HG03565 (cell line): ENCODE data around the gene XXYLT1.

ENCODE experiments used
- ATAC-seq: cut with Tn5 transposase; IDR thresholded peaks from one replicate; pipeline ENCODE4 v1.9.1; 2021; ENCODE audit warnings: mild to moderate bottlenecking, moderate library complexity; ENCODE audit not compliant: unreplicated experiment

The XXYLT1 gene

DNA sequence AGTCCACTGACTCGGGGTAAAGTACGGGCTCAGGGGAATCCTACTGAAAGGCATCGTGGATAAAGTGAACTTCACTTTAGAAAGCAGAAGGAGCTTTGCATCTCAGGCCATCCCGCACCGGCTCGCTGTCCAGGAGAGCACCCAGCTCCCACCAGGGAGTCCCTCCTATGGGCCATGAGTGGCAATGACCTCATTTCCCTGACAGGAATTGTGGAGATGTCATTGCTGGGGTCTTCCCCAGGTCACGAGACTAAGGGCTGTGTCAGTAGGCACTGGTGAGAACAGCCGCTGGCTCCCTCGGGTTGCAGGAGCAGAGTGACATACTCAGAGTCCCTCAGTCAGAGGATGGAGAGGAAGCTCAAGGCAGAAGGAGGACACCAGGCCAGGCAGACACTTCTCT lies 97.3 kb downstream of the XXYLT1 start:
- ATAC-seq: no peak

DNA sequence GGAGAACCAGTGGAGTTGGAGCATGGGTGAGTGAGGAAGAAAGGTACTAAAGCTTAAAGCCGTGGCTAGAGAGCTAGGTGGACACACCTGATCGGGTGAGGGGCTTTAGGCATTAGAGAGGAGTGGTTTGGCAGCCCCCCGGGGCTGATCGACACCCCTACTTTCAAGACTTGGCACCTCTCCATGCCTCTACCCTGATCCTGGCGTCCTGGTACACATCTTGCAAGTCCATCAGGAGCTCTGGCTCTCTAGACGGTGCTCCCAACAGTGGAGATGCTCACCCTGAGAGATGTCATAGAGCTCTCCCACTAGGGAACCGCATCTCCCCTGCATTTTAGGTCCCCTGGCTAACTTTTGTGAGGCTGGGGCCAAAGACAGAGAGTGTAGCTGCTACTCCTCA lies 98.1 kb downstream of the XXYLT1 start:
- no peak for ATAC-seq

DNA sequence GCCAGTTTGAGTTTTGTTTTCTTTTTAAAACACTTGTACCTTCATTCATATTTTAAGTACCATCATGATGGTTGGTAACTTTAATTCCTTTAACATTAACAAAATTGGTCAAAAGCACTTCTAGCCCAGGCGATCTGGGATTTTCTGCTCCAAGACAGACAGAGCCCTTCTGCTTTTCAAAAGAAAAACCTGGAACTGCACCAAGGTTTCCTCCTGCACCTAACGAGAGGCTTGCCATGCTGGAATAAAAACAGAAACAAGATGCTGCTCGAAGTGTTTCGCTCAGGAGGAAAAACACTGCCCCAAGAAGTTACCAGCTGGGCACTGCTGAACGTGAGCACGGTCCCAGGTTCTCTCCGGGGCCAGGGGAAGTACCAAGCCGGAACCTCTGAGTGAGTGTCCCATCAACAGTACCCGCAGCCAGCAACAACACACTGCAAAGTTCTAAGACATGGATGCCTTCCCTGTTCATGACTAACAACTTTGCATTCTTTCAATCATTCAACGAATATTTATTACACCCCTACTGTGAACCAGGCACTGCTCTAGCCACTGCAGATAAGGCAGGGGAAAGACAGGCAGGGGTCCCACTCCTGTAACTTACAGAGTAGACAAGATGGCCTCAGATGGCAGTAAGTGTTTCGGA lies 98.8 kb downstream of the XXYLT1 start:
- no peak for ATAC-seq

DNA sequence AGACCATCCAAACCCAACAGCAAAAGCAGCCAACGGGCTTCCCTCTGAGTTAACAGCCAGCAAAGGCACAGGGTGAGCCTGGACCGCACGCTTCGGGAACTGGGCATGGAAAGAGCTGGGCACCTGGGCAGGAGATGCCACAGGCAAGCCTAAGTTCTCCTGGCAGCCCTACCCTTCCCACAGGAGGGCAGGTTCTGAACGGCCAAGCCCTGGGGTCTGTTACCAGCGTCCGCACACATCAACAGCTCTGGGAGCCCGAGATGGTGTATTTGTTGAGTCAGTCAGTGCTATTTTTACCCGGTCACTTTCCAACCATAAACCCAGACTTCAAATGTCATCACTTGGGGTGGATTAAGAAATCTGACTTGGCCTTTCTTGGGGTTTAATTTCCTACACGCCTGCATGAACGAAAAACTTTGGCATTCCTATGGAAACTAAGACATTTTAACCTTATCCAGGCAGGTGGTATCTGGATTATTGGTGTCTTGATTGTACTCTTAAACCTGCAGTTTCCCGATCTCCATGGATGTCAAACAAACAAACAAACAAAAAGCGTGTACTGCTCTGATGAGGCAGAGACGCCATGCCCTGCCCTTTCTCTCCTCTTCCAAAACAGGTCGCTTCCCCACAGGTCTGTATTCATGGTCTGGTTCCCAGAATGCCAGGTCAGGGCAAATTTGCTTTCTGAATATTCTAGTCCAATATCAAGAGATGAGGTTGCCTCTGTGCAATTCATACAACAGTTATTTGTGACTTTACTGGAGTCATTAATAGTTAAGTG lies 99.7 kb downstream of the XXYLT1 start:
- no peak for ATAC-seq

DNA sequence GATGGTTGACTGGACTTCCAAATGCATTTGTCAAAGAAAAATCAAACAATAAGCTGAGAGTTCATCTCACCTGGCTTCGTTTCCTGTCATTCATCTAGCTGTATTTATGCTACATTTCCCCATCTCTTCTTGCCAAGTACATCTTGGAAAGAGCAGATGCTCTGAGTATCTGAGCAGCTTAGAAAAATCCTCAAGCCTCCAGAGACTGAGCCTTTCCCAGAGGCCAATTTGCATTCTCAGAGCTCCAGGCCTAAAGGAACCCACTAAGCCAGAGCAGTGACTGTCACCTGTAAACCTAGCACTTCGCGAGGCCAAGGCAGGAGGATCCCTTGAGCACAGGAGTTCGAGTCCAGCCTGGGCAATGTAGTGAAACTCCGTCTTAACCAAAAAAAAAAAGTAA lies 100.5 kb downstream of the XXYLT1 start:
- no peak for ATAC-seq

DNA sequence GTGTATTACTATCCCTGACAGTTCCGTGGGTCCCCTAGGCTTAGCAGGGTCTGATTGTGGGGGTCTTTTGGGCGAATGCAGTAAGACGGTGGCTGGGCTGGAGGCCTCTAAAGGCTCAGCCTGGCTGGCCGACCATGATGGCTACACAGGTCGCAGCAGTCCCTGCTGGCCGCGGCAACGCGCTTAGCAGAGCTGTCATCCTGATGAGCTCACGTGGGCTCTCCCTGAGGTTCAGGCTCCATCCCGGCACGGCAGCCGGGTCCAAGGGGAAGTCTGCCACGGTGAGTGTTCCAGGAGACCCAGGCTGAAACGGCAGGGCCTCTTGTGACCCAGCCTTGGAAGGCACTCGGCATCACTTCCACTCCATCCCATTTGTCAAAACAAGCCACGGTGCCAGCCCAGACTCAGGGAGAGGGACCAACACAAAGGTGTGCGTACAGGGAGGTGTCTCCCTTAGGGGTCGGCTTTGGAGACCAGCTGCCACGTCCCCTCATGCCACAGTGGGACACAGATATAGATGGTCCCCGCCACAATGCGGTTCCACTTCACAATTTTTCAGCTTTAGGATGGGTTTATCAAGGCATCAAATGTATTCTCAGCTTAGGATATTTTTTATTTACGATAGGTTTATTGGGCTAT lies 101.8 kb downstream of the XXYLT1 start:
- no peak for ATAC-seq

DNA sequence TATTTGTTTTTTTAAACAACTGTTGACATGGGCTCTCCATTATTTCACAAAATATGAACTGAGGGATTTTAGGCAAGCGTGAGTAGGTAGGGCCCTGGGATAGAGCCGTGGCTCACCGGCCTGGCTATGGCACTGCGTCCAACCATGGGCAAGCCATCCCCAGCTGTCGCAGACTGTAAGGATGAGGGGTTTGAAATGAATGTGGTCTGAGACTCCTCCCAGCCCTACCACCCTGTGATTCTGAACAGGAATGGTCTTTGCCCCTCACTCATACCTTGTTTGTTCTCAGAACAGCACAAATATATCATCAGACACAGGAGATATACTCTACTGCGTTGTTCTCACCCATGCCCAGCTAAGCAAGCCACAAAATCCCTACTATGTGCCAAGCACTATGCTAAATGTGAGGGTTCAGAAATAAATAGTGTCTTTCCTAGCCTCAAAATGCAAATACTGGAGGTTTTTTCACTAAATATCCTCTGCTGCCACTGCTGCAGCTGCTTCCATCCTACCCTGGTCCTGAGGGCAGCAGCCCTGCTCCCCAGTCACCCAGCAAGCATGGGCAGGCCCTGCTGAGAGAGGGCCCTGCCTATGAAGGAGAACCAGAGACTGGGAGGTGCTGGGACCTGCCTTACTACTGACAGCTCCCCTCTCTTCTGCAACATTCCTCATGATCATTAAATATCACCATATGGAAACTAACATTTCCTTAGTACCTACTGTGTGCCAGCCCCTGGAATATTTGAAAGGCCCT lies 102.8 kb downstream of the XXYLT1 start:
- no peak for ATAC-seq

DNA sequence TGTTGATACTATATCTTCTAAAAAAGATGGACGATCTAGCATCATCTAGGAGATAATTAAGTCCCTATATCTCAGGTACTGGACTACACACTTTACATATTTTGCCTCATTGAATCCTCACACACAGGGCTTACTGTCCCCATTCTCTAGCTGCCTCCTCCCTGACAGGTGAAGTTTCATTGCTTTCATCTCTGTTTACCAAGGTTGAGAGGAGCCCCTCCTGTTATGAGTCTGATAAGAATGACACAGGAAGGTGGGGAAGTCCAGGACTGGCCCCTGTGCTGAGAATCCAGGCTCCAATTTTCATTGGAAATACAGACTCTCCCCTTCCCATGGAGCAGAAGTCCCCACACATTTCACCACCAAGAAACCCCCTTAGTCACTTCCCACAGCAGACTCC lies 105.2 kb downstream of the XXYLT1 start:
- no peak for ATAC-seq

DNA sequence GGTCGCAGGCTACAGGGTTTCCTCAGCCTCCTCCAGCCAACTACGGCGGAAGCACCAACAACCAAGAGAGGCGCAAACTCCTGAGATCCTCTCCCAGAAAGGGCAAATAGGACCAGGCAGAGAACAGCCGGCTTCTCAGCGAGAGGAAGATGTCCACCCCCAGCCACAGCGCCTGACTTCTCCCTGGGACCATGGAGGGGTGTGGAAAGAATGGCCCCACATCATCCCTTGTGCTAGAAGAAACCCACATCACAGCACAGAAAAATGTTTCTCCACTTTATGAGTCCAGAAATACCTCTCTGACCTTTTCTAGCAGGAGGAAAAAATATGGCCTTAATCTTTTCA lies 105.7 kb downstream of the XXYLT1 start:
- ATAC-seq: no peak

DNA sequence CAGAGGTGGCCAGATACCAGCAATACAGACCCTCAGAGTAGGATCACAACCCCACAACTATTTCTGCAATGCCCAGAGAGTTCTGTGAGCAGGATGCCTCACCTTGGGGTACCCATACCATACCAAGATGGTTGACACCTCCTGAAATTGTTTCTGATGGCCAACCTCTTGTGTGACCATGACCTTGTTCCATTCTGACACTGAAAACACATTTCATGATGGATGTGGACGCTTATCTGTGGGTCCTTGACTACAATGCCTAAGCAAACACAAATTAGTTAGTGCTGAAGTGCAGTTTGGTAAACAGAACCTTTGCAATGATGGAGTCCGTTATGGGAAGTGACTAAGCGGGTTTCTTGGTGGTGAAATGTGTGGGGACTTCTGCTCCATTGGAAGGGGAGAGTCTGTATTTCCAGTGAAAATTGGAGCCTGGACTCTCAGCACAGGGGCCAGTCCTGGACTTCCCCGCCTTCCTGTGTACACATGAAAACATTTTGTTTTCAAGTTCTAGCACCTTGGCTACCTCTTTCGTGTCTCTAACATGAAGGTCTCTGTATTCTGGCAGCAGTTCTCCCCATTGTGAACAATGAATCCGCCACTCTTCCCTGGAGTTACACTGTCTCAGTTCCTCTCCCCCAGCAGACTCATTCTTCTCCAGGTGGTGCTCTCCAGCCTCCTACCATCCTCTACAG lies 106.2 kb downstream of the XXYLT1 start:
- no peak for ATAC-seq

DNA sequence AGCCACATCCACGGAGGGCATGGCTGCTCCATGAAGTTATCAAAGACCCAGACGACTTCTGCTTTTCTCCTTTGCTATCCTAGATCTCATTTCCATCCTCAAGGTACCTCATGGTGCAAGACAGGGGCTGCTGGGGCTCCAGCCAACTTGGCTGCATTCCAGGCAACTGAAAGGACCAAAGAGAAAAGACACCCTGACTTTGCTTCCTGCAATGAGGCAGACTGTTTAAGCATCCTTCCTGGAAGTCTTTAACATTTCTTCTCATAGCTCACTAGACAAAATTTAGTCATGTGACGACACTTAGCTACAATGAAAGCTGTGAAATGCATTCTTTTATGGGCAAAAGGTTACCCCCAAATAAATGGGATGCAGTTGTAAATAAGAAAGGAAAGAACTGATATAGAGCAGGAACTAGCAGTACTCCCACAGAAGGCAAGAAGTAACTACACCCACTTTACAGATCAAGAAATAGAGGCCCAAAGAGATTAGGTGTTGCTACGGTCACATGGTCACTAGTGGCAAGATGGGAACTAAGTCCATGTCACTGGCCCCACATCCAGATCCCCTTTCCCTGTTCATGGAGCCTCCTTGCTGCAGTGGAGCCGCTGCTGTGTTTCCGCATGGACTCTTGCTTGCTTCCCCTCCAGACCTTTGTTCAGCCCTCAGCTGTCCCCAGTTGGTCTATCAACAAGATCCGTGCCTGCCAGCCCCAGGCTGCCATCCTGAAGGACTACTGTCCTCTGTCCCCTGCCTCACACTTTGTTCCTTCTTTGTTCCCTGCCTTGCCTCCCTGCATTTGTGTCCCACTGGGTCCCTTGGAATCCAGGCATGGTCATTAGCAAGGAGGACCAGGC lies 107.0 kb downstream of the XXYLT1 start:
- no peak for ATAC-seq

DNA sequence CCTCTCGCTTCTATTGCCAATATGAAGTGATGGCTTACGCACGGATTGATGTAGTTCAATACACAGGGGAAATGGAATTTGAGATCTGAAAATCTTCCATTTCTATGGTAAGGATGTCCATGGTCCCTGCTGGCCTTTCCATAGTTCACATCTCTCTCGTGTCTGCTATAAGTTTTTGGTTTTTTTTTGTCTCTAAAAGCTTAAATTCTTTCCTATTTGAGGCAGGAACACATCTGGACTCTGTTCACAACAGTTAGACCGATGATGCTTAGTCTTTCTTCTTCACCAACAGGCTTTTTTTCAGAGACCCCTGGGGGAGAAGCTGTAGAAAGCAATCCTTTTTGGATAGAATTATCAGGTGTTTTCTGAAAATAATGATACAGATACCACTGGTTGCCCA lies 108.1 kb downstream of the XXYLT1 start:
- no peak for ATAC-seq

DNA sequence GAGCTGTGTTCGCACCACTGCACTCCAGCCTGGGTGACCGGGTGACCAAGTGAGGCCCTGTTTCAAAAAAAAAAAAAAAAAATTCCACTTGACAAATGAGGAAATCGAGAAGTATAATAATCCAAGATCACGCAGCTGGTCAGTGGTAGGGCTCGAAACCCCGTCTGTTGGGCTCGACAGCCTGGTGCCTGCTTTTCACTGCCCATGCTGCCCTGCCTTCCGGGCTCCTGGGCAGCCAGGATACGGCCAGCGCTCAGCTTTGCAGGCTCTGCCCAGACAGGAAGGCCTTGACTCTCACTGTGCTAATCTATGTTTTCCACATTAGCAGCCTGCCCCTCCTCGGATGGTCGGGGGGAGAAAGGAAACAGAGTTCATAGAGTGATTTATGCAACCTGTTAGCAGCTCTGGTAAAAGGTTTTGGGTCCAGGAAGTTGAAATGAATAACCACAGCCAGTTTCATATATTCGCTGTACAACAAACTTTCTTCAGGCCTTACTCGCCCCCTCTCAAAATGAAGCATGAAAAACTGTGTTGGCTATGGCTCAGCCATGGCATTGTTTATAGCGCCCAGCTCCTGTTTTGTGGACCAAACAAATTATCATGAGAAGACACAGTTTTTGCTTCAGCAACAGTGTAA lies 108.8 kb downstream of the XXYLT1 start:
- no peak for ATAC-seq

DNA sequence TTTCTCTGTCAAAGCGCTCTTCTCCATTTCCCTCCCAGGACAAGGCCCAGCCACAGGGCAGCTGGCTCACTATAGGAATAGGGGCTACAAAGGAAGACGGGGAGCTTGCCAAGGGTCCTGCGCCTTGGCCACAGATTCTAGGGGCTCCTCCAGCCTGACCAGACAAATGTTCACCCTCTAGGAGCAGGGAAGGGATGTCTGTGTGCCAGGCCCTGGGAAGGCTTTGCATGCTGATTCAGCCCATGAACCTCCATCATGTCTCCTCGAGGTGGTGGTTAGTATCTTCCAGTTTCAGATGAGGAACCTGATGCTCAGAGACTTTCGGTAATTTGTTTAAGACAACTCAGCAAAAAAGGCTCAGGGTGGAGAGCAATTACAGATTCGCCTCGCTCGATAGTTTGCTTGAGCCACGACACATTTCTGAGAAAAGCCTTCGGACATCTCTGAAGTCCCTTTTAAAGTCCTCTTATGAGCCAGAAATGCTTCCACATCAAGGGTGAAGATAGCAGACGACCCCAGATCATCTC lies 110.0 kb downstream of the XXYLT1 start:
- no peak for ATAC-seq

DNA sequence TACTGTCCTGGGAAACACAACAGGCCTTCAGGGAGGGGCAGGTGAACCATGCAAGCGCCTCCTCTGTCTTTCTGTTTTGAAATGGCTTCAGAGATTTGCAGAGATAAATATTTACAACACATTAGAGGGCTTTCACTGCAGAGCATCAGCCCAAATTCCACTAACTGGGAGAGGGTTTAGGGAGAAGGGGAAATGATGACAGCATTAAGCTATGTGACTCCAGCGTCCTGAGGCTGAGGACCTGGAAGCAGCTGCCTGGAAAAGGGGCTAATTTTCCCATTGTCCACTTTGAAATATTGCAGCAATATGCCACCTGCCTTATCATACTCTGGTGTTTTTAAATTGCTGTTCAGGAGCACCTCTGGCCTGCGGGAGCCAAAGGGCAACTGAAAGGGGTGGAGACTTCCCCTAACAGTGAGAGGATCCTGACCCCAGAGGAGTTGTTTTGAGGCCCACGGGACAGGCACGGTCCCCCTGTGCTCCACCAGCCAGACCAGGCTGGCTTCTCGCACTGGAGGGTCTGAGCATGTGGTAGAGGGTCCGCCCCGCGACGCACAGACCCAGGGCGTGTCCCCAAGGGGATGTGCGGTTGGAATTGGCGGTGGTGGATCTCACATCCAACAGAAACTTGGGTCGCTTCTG lies 110.6 kb downstream of the XXYLT1 start:
- ATAC-seq: no peak

DNA sequence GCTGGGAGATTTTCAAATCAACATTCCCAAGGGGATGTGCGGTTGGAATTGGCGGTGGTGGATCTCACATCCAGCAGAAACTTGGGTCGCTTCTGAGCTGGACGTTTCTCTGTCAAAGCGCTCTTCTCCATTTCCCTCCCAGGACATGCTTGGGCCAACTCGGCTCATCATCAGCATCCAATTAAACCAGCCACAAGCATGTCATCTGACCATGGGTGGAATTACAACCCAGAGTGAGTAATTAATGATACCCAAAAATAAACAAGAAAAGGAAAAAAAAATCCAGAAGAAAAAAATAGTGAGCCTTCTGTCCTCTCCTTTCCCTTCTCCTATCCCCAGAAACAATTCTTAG lies 111.2 kb downstream of the XXYLT1 start:
- ATAC-seq: no peak

DNA sequence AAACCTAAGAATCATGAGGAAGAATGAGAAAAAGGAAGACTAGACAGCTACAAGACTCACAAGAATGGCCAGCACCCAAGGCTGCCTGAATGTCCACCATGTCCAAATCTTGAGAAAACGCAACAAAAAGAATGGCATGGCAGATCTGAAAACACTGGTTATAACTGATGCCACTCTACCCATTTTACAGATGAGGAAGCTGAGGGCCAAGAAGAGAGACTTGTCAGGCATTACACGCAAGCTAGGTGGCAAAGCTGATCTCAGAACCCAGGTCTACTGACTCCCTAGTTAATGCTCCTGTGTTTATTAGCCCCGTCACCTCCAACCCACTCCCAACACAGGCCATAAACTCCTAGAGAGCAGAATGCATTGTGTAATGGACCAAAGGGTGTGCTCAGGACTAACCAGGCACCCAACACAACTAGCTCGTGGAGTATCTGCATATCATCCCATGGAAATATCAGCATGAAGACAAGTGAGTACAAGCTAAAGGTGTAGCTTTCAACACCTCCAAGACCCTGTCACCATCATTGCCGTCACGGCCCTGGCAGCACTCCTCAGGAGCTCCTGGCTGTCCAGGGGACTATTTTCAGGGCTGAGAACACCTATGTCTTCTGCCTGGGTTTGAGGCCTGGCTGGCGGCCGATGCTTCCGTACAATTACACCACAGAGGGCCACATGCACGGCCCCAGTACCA lies 111.7 kb downstream of the XXYLT1 start:
- ATAC-seq: no peak

DNA sequence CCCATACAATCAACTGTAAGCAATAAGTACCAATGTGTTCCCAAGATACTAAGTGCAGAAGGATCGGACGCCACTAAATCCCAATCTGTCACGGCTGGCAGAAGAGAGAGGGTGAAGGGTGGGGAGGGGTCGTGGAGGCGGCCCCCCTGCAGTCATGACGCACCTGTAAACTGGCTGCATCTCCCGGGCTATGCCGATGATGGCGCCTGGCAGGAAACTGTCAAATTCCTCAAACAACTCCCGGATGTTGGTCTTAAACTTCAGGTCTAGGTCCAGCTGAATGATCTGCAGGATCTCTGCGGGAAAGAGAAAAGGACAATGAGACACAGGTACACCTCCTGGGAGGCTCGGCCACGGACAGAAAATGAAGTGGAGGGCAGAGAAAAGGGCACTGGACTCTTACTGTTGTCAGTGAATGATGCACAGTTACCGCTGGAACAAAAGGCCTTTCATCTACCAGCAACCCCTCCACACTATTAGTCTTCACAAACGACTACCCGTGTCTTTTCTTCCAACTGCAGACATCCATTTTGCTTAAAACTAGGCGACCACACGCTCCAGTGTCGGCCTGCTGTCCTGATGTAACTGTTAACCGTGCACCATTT lies 114.6 kb downstream of the XXYLT1 start:
- no peak for ATAC-seq
